GM21619 (cell line): Measurements from ENCODE around the gene CREG1.
"Not testable (repeated sequence)": the region's sequence is repeated elsewhere in the genome, so short reads cannot be mapped to it uniquely, and the experiment has no call there.

ENCODE experiments used
- ATAC-seq: cut with Tn5 transposase; IDR thresholded peaks from one replicate; pipeline ENCODE4 v1.9.1; 2021; ENCODE audit not compliant: unreplicated experiment

The CREG1 gene

DNA sequence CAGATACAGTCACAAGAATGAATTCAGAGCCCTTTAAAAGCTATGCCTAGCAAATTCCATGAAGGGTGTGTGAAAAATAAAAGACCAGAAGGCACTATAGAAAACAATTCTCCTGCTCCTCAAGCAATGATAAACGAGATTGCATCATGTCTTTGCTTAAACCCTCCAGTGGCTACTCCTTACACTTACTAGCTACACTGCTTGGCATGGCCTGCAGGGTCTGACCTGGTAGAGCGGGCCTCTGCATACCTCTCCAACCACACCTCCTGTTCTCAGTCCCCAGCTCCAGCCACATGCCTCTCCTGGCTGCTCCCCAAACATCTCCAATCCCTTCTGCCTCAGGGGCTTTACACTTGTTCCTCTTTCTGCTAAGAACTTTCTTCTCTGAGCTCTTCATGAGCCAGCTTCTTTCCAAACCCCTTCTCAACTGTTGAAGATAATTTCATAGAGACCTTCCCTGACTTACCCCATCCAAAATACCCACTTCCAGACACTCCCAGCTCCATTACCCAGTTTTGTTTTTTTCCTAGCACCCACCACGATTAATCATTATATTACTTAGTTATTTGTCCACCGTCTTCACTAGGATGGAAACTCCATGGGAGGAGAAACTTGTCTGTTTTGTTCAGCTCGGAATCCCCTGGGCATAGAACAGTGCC lies 11.2 kb upstream of the CREG1 start:
- no peak for ATAC-seq

- ATAC-seq = no peak
These were observed 10.2 kb upstream of the CREG1 start for GRCh38 chr1:167563579-167564246.

- ATAC-seq = no peak
These were observed 9.1 kb upstream of the CREG1 start for GRCh38 chr1:167562702-167563101.

DNA sequence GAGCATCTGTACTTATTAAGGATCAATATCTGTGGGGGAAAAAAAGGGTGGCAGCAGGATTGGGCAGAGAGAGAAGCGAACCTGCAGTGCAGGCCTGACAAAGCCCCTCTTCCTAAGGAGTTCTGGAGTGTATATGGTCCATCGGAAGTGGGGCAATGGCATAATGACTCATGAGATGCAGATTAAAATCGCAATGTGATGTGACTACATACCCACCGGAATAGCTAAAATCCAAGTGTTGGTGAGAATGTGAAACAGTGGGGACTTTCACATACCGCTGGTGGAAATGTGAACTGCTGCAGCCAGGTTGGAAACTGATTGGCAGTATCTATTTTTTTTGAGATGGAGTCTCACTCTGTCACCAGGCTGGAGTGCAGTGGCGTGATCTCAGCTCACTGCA lies 8.2 kb upstream of the CREG1 start:
- ATAC-seq = no peak

- ATAC-seq = no peak
These were observed 2.6 kb upstream of the CREG1 start for GRCh38 chr1:167555971-167556714.

- not testable (repeated sequence) for ATAC-seq
These were observed 1.5 kb upstream of the CREG1 start for GRCh38 chr1:167555072-167555471.

DNA sequence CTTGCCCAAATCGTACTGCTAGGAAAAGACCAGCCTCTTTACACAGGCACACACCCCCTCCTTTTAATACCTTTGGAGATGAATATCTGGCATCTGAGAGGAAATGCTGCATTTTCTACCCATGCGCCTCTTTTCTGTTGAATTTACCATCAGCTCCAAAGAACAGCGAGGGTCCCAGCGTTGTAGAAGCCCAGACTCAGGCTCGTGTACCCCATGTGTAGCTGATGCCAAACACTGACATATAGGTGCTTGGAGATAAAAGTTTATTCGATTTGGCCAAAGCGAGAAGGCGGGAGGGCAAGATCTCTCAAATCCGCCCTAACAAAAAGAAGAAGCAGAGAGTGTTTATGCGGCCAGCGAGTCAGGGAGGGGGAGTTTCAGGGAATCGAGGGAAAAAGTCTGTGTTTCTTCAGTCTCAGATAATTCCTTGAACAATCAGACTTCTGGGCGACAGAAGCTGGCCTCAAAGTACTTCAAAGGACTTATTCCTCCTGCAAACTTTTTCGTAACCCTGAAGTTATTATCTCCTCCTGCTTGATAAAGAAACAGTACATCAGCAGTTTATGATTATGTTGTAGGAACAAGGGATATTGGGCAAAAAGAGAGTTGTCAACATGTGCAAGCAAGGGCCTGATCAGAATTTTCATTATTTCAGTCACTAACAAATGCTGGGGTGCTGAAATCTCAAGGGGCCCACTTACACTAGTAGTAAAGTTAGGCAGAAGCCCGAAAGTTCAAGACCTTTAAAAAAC lies 642 bp upstream of the CREG1 start:
- ATAC-seq = peak; percentile 15

- no peak for ATAC-seq
These were observed 2.2 kb downstream of the CREG1 start for GRCh38 chr1:167551362-167551761.

GRCh38 chr1:167548059-167548932 lies 5.3 kb downstream of the CREG1 start:
- ATAC-seq = no peak

GRCh38 chr1:167546935-167547334 lies 6.6 kb downstream of the CREG1 start:
- ATAC-seq = no peak

DNA sequence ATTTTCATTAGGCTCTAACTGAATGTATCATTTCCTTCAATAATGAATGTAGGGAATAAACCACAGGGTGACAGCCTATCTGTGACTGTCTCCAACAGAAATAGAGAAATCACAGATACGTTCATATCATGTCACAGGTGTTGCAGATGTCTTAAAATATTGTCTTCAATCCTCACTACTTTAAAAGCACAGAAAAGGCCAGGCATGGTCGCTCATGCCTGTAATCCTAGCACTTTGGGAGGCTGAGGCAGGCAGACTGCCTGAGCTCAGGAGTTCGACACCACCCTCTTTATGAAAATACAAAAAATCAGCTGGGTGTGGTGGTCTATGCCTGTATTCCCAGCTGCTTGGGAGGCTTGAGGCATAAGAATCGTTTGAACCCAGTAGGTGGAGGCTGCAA lies 8.2 kb downstream of the CREG1 start:
- ATAC-seq = no peak

DNA sequence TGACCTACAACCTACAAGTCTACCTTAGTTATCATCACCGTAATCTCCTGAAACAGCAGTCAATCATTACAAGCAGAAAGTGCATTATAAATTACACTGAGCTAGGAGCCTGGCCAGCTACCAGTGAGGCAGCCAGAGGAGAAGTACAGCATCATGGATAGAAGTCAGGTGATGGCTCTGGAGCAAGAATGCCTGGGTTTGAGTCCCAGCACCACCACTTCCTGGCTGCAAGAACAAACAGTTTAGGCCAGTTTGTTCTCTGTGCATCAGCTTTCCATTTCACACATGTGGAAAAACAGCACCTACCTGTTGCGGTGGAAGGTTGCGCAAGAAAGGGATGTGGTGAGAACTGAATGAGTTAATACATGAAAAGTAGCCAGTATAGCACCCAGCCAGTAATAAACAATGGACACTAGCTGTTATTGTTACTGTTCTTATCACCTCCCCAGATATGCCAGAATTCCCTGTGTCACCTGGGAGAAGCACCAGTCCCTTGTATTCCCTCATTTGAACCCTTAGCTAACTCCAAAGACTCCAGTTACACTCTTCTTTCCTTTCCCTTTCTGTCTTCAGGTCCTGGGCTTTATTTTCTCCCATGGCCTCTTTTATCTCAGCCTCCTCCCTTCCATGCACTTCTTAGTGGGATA lies 9.0 kb downstream of the CREG1 start:
- no peak for ATAC-seq

DNA sequence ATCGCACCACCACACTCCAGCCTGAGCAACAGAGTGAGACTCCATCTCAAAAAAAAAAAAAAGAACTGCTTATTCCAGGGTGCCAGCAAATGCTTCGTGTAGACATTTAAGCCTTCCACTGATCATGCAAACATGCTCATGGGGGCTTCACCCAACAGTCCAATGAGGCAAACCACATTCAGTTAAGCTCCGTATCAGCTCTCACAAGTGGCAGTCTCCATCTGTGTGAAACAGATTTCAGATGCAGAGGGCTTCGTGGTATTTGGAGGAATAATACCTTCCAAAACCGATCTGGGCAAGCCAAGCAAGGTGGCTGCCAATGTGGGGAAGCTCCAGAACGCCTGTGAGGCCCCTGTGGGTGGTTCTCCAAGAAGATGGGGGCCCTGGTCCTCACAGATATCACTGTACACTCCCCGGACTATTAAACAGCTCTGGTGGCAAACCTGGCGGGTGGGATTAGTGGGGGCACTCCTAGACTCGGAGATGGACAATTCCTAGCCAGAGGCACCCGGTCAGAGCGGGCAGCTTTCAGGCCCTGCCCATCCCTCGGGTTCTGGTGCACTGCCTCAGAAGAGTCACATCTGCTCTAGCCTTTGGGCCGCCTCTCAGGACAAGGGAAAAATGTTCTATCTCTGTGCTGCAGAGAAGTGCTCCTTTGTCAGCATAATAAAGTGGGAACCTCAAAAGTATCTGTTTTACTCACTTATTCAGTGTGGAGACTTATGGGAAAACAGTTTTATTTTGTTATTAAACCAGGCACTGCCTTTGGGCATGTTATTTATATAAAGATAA lies 10.2 kb downstream of the CREG1 start:
- no peak for ATAC-seq

DNA sequence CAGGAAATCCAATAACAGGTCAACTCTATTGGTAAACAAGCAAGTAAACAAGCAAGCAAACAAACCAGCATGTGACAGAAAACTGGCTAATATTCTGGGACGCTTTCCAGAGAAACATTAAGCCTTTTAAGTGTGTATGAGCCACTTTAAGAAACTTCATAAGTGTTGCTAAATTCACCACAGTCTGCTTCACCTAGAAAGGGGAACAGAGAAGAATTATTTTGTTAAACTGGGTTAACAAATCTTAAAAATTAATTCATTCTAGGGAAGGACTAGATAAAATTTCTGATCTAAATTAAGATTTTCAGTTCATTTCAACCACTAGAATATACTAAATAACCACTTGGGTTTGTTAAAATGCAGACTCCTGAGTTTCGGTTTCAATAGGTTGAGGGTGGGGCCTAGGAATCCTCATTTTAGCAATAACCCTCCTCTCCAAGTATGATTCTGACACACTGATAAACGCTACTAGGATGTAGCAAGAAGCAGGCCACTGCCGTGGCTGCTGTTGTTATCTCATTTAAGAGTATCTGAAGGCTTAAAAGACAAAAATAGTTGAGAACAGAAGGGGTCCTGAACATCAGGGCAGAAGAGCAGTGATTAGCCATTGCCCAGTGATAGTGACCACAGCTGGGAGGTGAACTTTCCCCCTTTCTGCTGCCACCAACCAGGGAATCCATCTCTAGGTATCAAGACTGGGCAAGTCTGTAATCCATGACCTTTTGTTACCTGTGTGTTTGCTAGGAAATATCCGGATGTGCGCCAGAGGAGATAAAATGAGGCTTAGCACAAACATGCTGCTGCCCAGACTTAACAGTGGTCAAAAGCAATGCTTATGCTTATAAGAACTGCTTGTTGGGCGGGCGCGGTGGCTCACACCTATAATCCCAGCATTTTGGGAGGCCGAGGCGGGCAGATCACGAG lies 11.2 kb downstream of the CREG1 start:
- no peak for ATAC-seq

- no peak for ATAC-seq
These were observed 12.0 kb downstream of the CREG1 start for GRCh38 chr1:167541610-167542009.

GRCh38 chr1:167541003-167541402 lies 12.6 kb downstream of the CREG1 start:
- no peak for ATAC-seq

DNA sequence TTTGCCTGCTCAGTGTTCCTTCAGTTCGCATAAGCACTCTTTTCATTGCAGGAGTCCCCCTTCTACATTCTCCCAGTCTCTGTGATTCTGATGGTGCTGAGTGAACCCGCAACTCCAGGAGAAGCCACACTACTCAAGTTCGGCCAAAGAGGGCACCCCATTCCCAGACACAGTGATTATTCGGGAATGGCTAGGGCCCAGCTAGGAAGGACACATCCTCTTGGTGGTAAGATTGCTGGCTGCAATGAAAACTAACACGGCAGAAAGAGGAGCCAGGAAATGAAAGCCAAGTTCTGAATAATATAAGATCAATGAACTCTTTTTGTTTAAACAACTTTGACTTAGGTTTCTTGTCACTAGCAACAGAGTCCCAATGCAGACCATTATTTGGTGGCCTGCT lies 14.9 kb downstream of the CREG1 start:
- no peak for ATAC-seq

GRCh38 chr1:167533851-167534300 lies 19.7 kb downstream of the CREG1 start:
- peak; percentile 75 for ATAC-seq
